ENCODE data around the gene HIF3A. TPM values are rescaled to one million over a fixed set of nuclear protein-coding genes. Genes with fewer than 3 reads are reported as not detected.
A peak's percentile ranks its signal among the peaks of the same experiment; 100 is the strongest.
"Not testable (repeated sequence)": the region's sequence is repeated elsewhere in the genome, so short reads cannot be mapped to it uniquely, and the experiment has no call there.

The HIF3A gene
- polyA plus RNA-seq, 3 donors, result 21.7 to 28.3 (median 23.8) TPM

GRCh38 chr19:46321653-46322052 is 24.8 kb downstream of the HIF3A start:
- DNase-seq (ENCODE audit: low read depth in 3 of 3, low spot score in 2 of 3), result no peak

- DNase-seq (ENCODE audit: low read depth in 3 of 3, low spot score in 2 of 3), result not testable (repeated sequence)
Measured at GRCh38 chr19:46323227-46323626, 26.4 kb downstream of the HIF3A start.

GRCh38 chr19:46324277-46324676 is 27.4 kb downstream of the HIF3A start:
- DNase-seq (ENCODE audit: low read depth in 3 of 3, low spot score in 2 of 3), result no peak

GRCh38 chr19:46326608-46327007 is 29.8 kb downstream of the HIF3A start:
- DNase-seq (ENCODE audit: low read depth in 3 of 3, low spot score in 2 of 3), result no peak

- DNase-seq (ENCODE audit: low read depth in 3 of 3, low spot score in 2 of 3), result no peak
Measured at GRCh38 chr19:46328079-46328478, 31.2 kb downstream of the HIF3A start.

GRCh38 chr19:46330319-46330918 is 33.6 kb downstream of the HIF3A start:
- no peak for DNase-seq (ENCODE audit: low read depth in 3 of 3, low spot score in 2 of 3)

- DNase-seq (ENCODE audit: low read depth in 3 of 3, low spot score in 2 of 3), result no peak
Measured at GRCh38 chr19:46337487-46337886, 40.6 kb downstream of the HIF3A start.

- no peak for DNase-seq (ENCODE audit: low read depth in 3 of 3, low spot score in 2 of 3)
Measured at GRCh38 chr19:46339446-46339845, 42.6 kb downstream of the HIF3A start.

- no peak for DNase-seq (ENCODE audit: low read depth in 3 of 3, low spot score in 2 of 3)
Measured at GRCh38 chr19:46340051-46340659, 43.3 kb downstream of the HIF3A start.

- DNase-seq (ENCODE audit: low read depth in 3 of 3, low spot score in 2 of 3), result no peak
Measured at GRCh38 chr19:46341937-46342336, 45.1 kb downstream of the HIF3A start.

- no peak for DNase-seq (ENCODE audit: low read depth in 3 of 3, low spot score in 2 of 3)
Measured at GRCh38 chr19:46344363-46344762, 47.5 kb downstream of the HIF3A start.

- no peak for DNase-seq (ENCODE audit: low read depth in 3 of 3, low spot score in 2 of 3)
Measured at GRCh38 chr19:46345157-46345556, 48.3 kb downstream of the HIF3A start.

GRCh38 chr19:46346821-46347571 is 50.2 kb downstream of the HIF3A start, which contains the start of gene PPP5C:
TSS of gene PPP5C (plus strand) at chr19:46347087. CDS start at chr19:46347097, 10 bp downstream.
- peak; percentile 83 to 90 (median 83) for DNase-seq (ENCODE audit: low read depth in 3 of 3, low spot score in 2 of 3)

GRCh38 chr19:46347572-46347883 is 50.7 kb downstream of the HIF3A start:
- no peak for DNase-seq (ENCODE audit: low read depth in 3 of 3, low spot score in 2 of 3)

GRCh38 chr19:46347985-46348384 is 51.1 kb downstream of the HIF3A start:
- no peak for DNase-seq (ENCODE audit: low read depth in 3 of 3, low spot score in 2 of 3)

GRCh38 chr19:46349311-46349993 is 52.6 kb downstream of the HIF3A start:
- DNase-seq (ENCODE audit: low read depth in 3 of 3, low spot score in 2 of 3), result no peak

- DNase-seq (ENCODE audit: low read depth in 3 of 3, low spot score in 2 of 3), result no peak
Measured at GRCh38 chr19:46350029-46350757, 53.4 kb downstream of the HIF3A start.

GRCh38 chr19:46350758-46351159 is 53.9 kb downstream of the HIF3A start:
- no peak for DNase-seq (ENCODE audit: low read depth in 3 of 3, low spot score in 2 of 3)

- no peak for DNase-seq (ENCODE audit: low read depth in 3 of 3, low spot score in 2 of 3)
Measured at GRCh38 chr19:46351241-46352041, 54.6 kb downstream of the HIF3A start.

All from right renal cortex interstitium (tissue), 3 donors.